SK-N-SH treated with all-trans-retinoic acid at 6 μM for 48 hours (cell line): ENCODE data around the gene PDGFRB.

Source experiments
- ATAC-seq: fragments of 200-7000 bp; cut with Tn5 transposase; 3 replicates; pipeline ENCODE4 v1.9.1; 2020; ENCODE audit warnings: mild to moderate bottlenecking, moderate library complexity
- ARNTL ChIP-seq: fragments of 450-650 bp; formaldehyde crosslinking; IDR thresholded peaks from 2 replicates; pipeline ENCODE4 v1.5.0; 2020; ENCODE audit warnings: low read depth, mild to moderate bottlenecking, moderate library complexity, borderline replicate concordance
- BACH2 ChIP-seq: fragments of 250-450 bp; sonication (Bioruptor Pico); IDR thresholded peaks from 2 replicates; pipeline ENCODE4 v1.9.0; 2021; ENCODE audit warnings: mild to moderate bottlenecking, borderline replicate concordance
- CSDC2 ChIP-seq: fragments of 250-450 bp; sonication (Bioruptor Pico); IDR thresholded peaks from 2 replicates; pipeline ENCODE4 v1.5.0; 2020; ENCODE audit warnings: mild to moderate bottlenecking, moderate library complexity
- ESRRG ChIP-seq: fragments of 250-450 bp; sonication (Bioruptor Pico); IDR thresholded peaks from 2 replicates; pipeline ENCODE4 v1.6.1; 2021; ENCODE audit warnings: mild to moderate bottlenecking
- GLIS3 ChIP-seq: fragments of 250-450 bp; sonication (Bioruptor Pico); IDR thresholded peaks from 2 replicates; pipeline ENCODE4 v1.5.0; 2020; ENCODE audit warnings: mild to moderate bottlenecking, moderate library complexity
- ISL1 ChIP-seq: fragments of 250-450 bp; sonication (Bioruptor Pico); IDR thresholded peaks from 2 replicates; pipeline ENCODE4 v2.1.2; 2022; ENCODE audit warnings: mild to moderate bottlenecking, moderate library complexity
- OSR1 ChIP-seq: fragments of 250-450 bp; sonication (Bioruptor Pico); IDR thresholded peaks from 2 replicates; pipeline ENCODE4 v1.8.0; 2022; ENCODE audit warnings: moderate library complexity, mild to moderate bottlenecking, inconsistent platforms
- PPARA ChIP-seq: fragments of 250-450 bp; sonication (Bioruptor Pico); IDR thresholded peaks from 2 replicates; pipeline ENCODE4 v1.5.0; 2020; ENCODE audit warnings: mild to moderate bottlenecking, borderline replicate concordance
- RARB ChIP-seq: fragments of 250-450 bp; sonication (Bioruptor Pico); IDR thresholded peaks from 2 replicates; pipeline ENCODE4 v1.8.0; 2021; ENCODE audit warnings: mild to moderate bottlenecking, moderate library complexity
- SNAI2 ChIP-seq: fragments of 250-450 bp; sonication (Bioruptor Pico); IDR thresholded peaks from 2 replicates; pipeline ENCODE4 v1.5.0; 2020; ENCODE audit warnings: mild to moderate bottlenecking, moderate library complexity
- TCF4 ChIP-seq: fragments of 250-450 bp; sonication (Bioruptor Pico); IDR thresholded peaks from 2 replicates; pipeline ENCODE4 v1.8.0; 2021; ENCODE audit warnings: mild to moderate bottlenecking, moderate library complexity, borderline replicate concordance
- TOX ChIP-seq: fragments of 250-450 bp; sonication (Bioruptor Pico); IDR thresholded peaks from 2 replicates; pipeline ENCODE4 v1.8.0; 2021; ENCODE audit warnings: mild to moderate bottlenecking, moderate library complexity, borderline replicate concordance
- ZC3H10 ChIP-seq: fragments of 250-450 bp; sonication (Bioruptor Pico); IDR thresholded peaks from 2 replicates; pipeline ENCODE4 v1.5.1; 2021; ENCODE audit warnings: mild to moderate bottlenecking, moderate library complexity
- ZFP3 ChIP-seq: fragments of 250-450 bp; sonication (Bioruptor Pico); IDR thresholded peaks from 2 replicates; pipeline ENCODE4 v1.5.0; 2020; ENCODE audit warnings: mild to moderate bottlenecking, moderate library complexity
- ZFP30 ChIP-seq: fragments of 450-650 bp; formaldehyde crosslinking; IDR thresholded peaks from 2 replicates; pipeline ENCODE4 v1.5.0; 2022; ENCODE audit warnings: mild to moderate bottlenecking, moderate library complexity
- ZNF565 ChIP-seq: fragments of 450-650 bp; formaldehyde crosslinking; conservative IDR thresholded peaks from 2 replicates; pipeline ENCODE4 v1.5.0; 2020; ENCODE audit warnings: low read depth, mild to moderate bottlenecking, moderate library complexity
- ZNF70 ChIP-seq: fragments of 450-650 bp; formaldehyde crosslinking; IDR thresholded peaks from 2 replicates; pipeline ENCODE4 v1.5.0; 2020; ENCODE audit warnings: mild to moderate bottlenecking, moderate library complexity
- ZNF8 ChIP-seq: fragments of 450-650 bp; formaldehyde crosslinking; IDR thresholded peaks from 2 replicates; pipeline ENCODE4 v1.5.0; 2020; ENCODE audit warnings: mild to moderate bottlenecking, moderate library complexity
- TF ChIP-seq, protein P1 (sequence below): fragments of 250-450 bp; sonication (Bioruptor Pico); IDR thresholded peaks from 2 replicates; pipeline ENCODE4 v1.5.0; 2020; ENCODE audit warnings: mild to moderate bottlenecking, moderate library complexity
- TF ChIP-seq, protein P2 (sequence below): fragments of 250-450 bp; sonication (Bioruptor Pico); IDR thresholded peaks from 2 replicates; pipeline ENCODE4 v1.5.1; 2021; ENCODE audit warnings: mild to moderate bottlenecking, moderate library complexity
- TF ChIP-seq, protein P3 (sequence below): fragments of 250-450 bp; sonication (Bioruptor Pico); IDR thresholded peaks from 2 replicates; pipeline ENCODE4 v1.8.0; 2021; ENCODE audit warnings: low read depth, mild to moderate bottlenecking, moderate library complexity, borderline replicate concordance
- TF ChIP-seq, protein P4 (sequence below): fragments of 250-450 bp; sonication (Bioruptor Pico); IDR thresholded peaks from 2 replicates; pipeline ENCODE4 v1.5.1; 2020; ENCODE audit warnings: low read depth, mild to moderate bottlenecking, moderate library complexity
- TF ChIP-seq, protein P5 (sequence below): fragments of 250-450 bp; sonication (Bioruptor Pico); IDR thresholded peaks from 2 replicates; pipeline ENCODE4 v1.8.0; 2020; ENCODE audit warnings: mild to moderate bottlenecking, moderate library complexity, borderline replicate concordance

PDGFRB gene

DNA sequence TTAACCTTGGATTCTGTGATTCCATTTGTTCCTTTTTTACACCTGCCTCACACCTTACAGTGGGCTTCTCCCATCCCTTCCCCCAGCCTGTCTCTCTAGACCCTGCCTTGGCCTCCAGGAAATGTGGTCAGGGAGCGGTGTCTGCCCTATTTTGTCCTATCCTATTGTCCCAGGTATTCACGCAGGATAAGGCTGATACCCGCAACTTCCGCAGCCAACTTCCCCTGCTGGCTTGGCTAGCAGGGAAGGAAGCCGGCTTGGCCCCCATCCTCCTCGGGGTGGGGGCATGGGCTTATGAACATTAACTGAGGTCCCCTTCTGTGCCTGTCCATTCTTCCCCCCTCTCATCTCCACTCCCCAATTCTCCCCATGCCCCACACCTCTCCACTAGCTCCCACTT, 72.8 kb downstream of the PDGFRB start:
- ATAC-seq, result no peak
- TF ChIP-seq GLIS3 (CRISPR knock-in tag), result no peak
- TF ChIP-seq SNAI2 (CRISPR knock-in tag), result no peak
- TF ChIP-seq OSR1 (CRISPR knock-in tag), result no peak
- TF ChIP-seq ZFP30 (CRISPR knock-in tag), result no peak
- TF ChIP-seq ZNF70 (CRISPR knock-in tag), result no peak
- TF ChIP-seq CSDC2 (CRISPR knock-in tag), result no peak
- TF ChIP-seq ARNTL (CRISPR knock-in tag), result no peak
- TF ChIP-seq TCF4, result no peak
- no peak for TF ChIP-seq RARB (CRISPR knock-in tag)
- no peak for TF ChIP-seq ZFP3 (CRISPR knock-in tag)
- TF ChIP-seq, protein P1, sequence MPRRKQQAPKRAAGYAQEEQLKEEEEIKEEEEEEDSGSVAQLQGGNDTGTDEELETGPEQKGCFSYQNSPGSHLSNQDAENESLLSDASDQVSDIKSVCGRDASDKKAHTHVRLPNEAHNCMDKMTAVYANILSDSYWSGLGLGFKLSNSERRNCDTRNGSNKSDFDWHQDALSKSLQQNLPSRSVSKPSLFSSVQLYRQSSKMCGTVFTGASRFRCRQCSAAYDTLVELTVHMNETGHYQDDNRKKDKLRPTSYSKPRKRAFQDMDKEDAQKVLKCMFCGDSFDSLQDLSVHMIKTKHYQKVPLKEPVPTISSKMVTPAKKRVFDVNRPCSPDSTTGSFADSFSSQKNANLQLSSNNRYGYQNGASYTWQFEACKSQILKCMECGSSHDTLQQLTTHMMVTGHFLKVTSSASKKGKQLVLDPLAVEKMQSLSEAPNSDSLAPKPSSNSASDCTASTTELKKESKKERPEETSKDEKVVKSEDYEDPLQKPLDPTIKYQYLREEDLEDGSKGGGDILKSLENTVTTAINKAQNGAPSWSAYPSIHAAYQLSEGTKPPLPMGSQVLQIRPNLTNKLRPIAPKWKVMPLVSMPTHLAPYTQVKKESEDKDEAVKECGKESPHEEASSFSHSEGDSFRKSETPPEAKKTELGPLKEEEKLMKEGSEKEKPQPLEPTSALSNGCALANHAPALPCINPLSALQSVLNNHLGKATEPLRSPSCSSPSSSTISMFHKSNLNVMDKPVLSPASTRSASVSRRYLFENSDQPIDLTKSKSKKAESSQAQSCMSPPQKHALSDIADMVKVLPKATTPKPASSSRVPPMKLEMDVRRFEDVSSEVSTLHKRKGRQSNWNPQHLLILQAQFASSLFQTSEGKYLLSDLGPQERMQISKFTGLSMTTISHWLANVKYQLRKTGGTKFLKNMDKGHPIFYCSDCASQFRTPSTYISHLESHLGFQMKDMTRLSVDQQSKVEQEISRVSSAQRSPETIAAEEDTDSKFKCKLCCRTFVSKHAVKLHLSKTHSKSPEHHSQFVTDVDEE (CRISPR knock-in tag), result no peak
- TF ChIP-seq ZNF8, result no peak
- no peak for TF ChIP-seq PPARA (CRISPR knock-in tag)
- TF ChIP-seq, protein P2, sequence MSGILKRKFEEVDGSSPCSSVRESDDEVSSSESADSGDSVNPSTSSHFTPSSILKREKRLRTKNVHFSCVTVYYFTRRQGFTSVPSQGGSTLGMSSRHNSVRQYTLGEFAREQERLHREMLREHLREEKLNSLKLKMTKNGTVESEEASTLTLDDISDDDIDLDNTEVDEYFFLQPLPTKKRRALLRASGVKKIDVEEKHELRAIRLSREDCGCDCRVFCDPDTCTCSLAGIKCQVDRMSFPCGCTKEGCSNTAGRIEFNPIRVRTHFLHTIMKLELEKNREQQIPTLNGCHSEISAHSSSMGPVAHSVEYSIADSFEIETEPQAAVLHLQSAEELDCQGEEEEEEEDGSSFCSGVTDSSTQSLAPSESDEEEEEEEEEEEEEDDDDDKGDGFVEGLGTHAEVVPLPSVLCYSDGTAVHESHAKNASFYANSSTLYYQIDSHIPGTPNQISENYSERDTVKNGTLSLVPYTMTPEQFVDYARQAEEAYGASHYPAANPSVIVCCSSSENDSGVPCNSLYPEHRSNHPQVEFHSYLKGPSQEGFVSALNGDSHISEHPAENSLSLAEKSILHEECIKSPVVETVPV (CRISPR knock-in tag), result no peak
- TF ChIP-seq ZNF565 (CRISPR knock-in tag), result no peak
- TF ChIP-seq ZC3H10 (CRISPR knock-in tag), result no peak
- TF ChIP-seq BACH2 (CRISPR knock-in tag), result no peak
- TF ChIP-seq, protein P3, sequence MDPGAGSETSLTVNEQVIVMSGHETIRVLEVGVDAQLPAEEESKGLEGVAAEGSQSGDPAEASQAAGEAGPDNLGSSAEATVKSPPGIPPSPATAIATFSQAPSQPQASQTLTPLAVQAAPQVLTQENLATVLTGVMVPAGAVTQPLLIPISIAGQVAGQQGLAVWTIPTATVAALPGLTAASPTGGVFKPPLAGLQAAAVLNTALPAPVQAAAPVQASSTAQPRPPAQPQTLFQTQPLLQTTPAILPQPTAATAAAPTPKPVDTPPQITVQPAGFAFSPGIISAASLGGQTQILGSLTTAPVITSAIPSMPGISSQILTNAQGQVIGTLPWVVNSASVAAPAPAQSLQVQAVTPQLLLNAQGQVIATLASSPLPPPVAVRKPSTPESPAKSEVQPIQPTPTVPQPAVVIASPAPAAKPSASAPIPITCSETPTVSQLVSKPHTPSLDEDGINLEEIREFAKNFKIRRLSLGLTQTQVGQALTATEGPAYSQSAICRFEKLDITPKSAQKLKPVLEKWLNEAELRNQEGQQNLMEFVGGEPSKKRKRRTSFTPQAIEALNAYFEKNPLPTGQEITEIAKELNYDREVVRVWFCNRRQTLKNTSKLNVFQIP, result no peak

DNA sequence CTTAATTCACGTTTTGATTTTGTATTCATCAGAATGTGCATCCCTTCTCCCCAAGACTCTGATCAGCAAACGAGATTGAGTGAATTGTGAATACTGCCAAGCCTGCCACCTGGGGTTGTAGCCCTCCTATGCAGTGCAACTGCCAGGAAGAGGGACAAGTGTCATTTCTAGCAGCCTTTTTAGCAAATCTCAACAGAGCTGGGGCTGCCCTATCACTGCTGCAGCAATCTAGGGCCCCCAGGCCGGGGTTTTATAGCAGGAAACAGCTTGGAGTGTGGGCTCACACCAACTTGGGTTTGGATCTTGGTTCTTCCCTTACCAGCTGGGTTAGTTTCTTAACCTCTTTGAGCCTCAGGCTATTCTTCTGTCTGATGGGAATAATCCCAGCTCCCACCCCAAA, 73.3 kb downstream of the PDGFRB start:
- TF ChIP-seq ZNF70 (CRISPR knock-in tag), result no peak
- TF ChIP-seq BACH2 (CRISPR knock-in tag), result no peak
- TF ChIP-seq, protein P2 (CRISPR knock-in tag), result no peak
- no peak for TF ChIP-seq ZC3H10 (CRISPR knock-in tag)
- no peak for TF ChIP-seq ZNF8
- no peak for TF ChIP-seq OSR1 (CRISPR knock-in tag)
- no peak for TF ChIP-seq ESRRG
- no peak for TF ChIP-seq ARNTL (CRISPR knock-in tag)
- no peak for TF ChIP-seq TCF4
- no peak for TF ChIP-seq ISL1
- no peak for TF ChIP-seq TOX (CRISPR knock-in tag)
- no peak for TF ChIP-seq CSDC2 (CRISPR knock-in tag)
- no peak for TF ChIP-seq RARB (CRISPR knock-in tag)
- TF ChIP-seq GLIS3 (CRISPR knock-in tag), result no peak
- no peak for TF ChIP-seq SNAI2 (CRISPR knock-in tag)
- TF ChIP-seq, protein P4, sequence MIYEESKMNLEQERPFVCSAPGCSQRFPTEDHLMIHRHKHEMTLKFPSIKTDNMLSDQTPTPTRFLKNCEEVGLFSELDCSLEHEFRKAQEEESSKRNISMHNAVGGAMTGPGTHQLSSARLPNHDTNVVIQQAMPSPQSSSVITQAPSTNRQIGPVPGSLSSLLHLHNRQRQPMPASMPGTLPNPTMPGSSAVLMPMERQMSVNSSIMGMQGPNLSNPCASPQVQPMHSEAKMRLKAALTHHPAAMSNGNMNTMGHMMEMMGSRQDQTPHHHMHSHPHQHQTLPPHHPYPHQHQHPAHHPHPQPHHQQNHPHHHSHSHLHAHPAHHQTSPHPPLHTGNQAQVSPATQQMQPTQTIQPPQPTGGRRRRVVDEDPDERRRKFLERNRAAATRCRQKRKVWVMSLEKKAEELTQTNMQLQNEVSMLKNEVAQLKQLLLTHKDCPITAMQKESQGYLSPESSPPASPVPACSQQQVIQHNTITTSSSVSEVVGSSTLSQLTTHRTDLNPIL, result no peak
- TF ChIP-seq ZFP30 (CRISPR knock-in tag), result no peak
- TF ChIP-seq, protein P3, result no peak
- TF ChIP-seq, protein P5, sequence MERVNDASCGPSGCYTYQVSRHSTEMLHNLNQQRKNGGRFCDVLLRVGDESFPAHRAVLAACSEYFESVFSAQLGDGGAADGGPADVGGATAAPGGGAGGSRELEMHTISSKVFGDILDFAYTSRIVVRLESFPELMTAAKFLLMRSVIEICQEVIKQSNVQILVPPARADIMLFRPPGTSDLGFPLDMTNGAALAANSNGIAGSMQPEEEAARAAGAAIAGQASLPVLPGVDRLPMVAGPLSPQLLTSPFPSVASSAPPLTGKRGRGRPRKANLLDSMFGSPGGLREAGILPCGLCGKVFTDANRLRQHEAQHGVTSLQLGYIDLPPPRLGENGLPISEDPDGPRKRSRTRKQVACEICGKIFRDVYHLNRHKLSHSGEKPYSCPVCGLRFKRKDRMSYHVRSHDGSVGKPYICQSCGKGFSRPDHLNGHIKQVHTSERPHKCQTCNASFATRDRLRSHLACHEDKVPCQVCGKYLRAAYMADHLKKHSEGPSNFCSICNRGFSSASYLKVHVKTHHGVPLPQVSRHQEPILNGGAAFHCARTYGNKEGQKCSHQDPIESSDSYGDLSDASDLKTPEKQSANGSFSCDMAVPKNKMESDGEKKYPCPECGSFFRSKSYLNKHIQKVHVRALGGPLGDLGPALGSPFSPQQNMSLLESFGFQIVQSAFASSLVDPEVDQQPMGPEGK (CRISPR knock-in tag), result no peak
- TF ChIP-seq, all 23 proteins: peak for 0
- no peak for ATAC-seq
